ENCODE measurements around the gene SERPINH1.

GRCh38 chr11:75532200-75533048 lies 29.6 kb upstream of the SERPINH1 start:
- TF ChIP-seq POLR2A (IDR thresholded peaks at IDR 0.05) (no peak), CTCF (IDR thresholded peaks at IDR 0.05) (peak; percentile 90 to 99 (median 94))

Data from uterus (tissue), 2 donors.